Activated CD4-positive, alpha-beta T cell treated with anti-CD3 and anti-CD28 coated beads for 36 hours (primary cell): ENCODE results near the gene GPATCH11. TPM values are rescaled to one million over a fixed set of nuclear protein-coding genes. Genes with fewer than 3 reads are reported as not detected.

Experiments used
- ATAC-seq: fragments of 200-7000 bp; cut with Tn5 transposase; one replicate; pipeline ENCODE4 v1.10.0; 2021; ENCODE audit warnings: mild to moderate bottlenecking, moderate library complexity
- CTCF ChIA-PET: fragments of 350-600 bp; sonication (Branson Sonifier 250); formaldehyde crosslinking; loops from one replicate; lab custom pipeline; 2021; ENCODE audit warnings: antibody characterized with exemption; lab: Charles Lee
- POLR2A ChIA-PET: fragments of 350-600 bp; sonication (Branson Sonifier 250); formaldehyde crosslinking; loops from one replicate; lab custom pipeline; 2021; ENCODE audit warnings: antibody characterized with exemption, inconsistent platforms; lab: Charles Lee
- DNase-seq: peaks from one replicate; pipeline ENCODE4 v3.0.0-alpha.2; 2020
- H3K27ac Mint-ChIP-seq: one replicate; pipeline ENCODE4 v1.8.0; 2021; ENCODE audit warnings: mixed read lengths
- H3K27me3 Mint-ChIP-seq: one replicate; pipeline ENCODE4 v1.8.0; 2021; ENCODE audit warnings: mixed read lengths
- H3K36me3 Mint-ChIP-seq: one replicate; pipeline ENCODE4 v1.8.0; 2021; ENCODE audit warnings: low read depth, mixed read lengths
- H3K4me1 Mint-ChIP-seq: one replicate; pipeline ENCODE4 v1.8.0; 2021; ENCODE audit warnings: mixed read lengths
- H3K4me3 Mint-ChIP-seq: one replicate; pipeline ENCODE4 v1.8.0; 2021; ENCODE audit warnings: mild to moderate bottlenecking, moderate library complexity, mixed read lengths
- H3K9me3 Mint-ChIP-seq: one replicate; pipeline ENCODE4 v1.8.0; 2021; ENCODE audit warnings: low read depth, mixed read lengths
- intact Hi-C, 2 experiments: fragments of 100-400 bp; cut with DNase I in 1 of 2; cut with micrococcal nuclease in 1 of 2; formaldehyde crosslinking; loops; one replicate each; pipeline versions ENCODE4 v1.14.2 to v1.15.1; 2022 to 2024; cut with DNase I, micrococcal nuclease
- total RNA-seq, 2 experiments: library from RNA; stranded (reverse); gene quantifications; one replicate each; pipeline ENCODE4 v1.2.3, GENCODE V29; 2021

The GPATCH11 gene
- total RNA-seq, 2 experiments from 2014 or later: 9.6 to 10.0 TPM

GRCh38 chr2:37105150-37105549, 20.8 kb downstream of the GPATCH11 start:
- intact Hi-C loops: no loop called here
- Mint-ChIP-seq H3K36me3 (peaks cover 31% of the 10 kb centered on the region), H3K4me3 (no peak overlapping the region), H3K4me1 (no peaks in the 10 kb centered on the region), H3K27ac (no peak overlapping the region), H3K9me3 (no peaks in the 10 kb centered on the region), H3K27me3 (no peaks in the 10 kb centered on the region)
- no peak for ATAC-seq
- POLR2A ChIA-PET: no interaction called here
- CTCF ChIA-PET: interaction anchor here (0.5 kb wide), 1 partner anchor 551 kb away, joined by 3 read pairs; no protein-coding TSS in a partner anchor
- DNase-seq: no peak

- Mint-ChIP-seq H3K9me3 (no peaks in the 10 kb centered on the region), H3K36me3 (peaks cover 32% of the 10 kb centered on the region), H3K27ac (no peak overlapping the region), H3K4me3 (no peak overlapping the region), H3K27me3 (no peaks in the 10 kb centered on the region), H3K4me1 (no peaks in the 10 kb centered on the region)
- ATAC-seq (no peak), DNase-seq (no peak)
- POLR2A ChIA-PET: interaction anchor here (0.6 kb wide), 1 partner anchor 1473 kb away, joined by 3 read pairs; no protein-coding TSS in a partner anchor
- intact Hi-C loops: no loop called here
- CTCF ChIA-PET: no interaction called here
Measured at GRCh38 chr2:37109523-37109922, 25.2 kb downstream of the GPATCH11 start.

DNA sequence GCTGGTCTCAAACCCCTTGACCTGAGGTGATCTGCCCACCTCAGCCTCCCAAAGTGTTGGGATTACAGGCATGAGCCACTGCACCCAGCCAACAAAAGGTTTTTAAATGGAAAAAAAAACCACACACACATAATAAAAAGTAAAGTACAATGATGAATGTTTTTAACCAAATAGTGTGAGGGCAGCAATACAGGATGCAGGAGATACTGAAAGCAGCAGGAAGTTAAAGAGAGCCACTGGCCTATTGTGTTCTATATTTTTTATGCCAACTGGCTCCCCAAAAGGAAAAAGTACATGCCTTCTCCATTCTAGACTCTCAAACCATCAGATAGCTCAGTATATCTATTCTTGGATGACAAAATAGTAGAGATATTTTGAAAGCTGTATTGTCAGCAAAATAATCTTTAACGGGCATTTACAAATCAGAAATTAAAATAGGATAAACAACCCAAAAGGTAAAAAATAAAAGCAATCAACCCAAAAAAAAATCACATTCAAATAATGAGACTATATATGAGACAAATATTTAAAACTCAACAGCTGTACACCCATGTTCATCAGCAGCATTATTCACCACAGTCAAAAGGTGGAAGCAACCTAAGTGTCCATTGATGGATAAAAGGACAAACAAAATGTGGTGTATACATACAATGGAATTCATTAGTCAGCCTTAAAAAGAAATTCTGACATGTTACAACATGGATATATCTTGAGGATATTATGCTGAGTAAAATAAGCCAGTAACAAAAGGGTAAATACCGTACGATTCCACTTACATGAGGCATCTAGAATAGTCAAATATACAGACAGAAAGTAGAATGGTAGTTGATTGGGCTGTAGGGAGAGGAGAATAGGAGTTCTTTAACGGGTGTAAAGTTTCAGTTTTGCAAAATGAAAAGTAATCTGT, 26.2 kb downstream of the GPATCH11 start:
- POLR2A ChIA-PET: interaction anchor here (0.6 kb wide), 1 partner anchor 1472 kb away, joined by 3 read pairs; no protein-coding TSS in a partner anchor
- DNase-seq: no peak
- H3K27me3 Mint-ChIP-seq: no peaks in the 10 kb centered on the region
- no peaks in the 10 kb centered on the region for H3K4me1 Mint-ChIP-seq
- H3K4me3 Mint-ChIP-seq: no peak overlapping the region
- no peaks in the 10 kb centered on the region for H3K9me3 Mint-ChIP-seq
- no peak for ATAC-seq
- H3K27ac Mint-ChIP-seq: no peak overlapping the region
- peaks cover 30% of the 10 kb centered on the region for H3K36me3 Mint-ChIP-seq
- CTCF ChIA-PET: interaction anchor here (1.1 kb wide), 1 partner anchor 19 kb away, joined by 3 read pairs; no protein-coding TSS in a partner anchor
- intact Hi-C loops: no loop called here

DNA sequence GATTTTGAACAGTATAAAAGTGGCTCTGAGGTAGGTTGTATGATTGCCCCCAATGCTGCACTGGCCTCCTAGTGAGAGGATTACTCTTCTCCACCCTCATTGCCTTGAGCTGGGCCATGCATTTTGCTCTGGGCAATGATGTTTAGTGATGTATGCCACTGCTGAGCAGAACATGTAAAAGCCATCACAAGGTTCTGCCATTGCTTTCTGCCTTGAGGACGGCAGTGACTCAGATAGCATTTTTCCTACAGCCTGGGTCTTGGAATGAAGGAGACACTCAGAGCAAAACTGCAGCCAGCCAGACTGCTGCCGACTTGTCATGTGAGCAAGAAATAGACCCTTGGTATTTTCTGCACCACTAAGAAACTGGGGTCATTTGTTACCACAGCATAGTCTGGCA, 27.6 kb downstream of the GPATCH11 start:
- Mint-ChIP-seq H3K36me3 (peaks cover 31% of the 10 kb centered on the region), H3K27ac (no peak overlapping the region)

GRCh38 chr2:37117566-37117965, 33.2 kb downstream of the GPATCH11 start:
- Mint-ChIP-seq H3K4me3 (no peak overlapping the region), H3K9me3 (no peaks in the 10 kb centered on the region), H3K27me3 (no peaks in the 10 kb centered on the region), H3K36me3 (peaks cover 22% of the 10 kb centered on the region), H3K27ac (no peak overlapping the region), H3K4me1 (no peaks in the 10 kb centered on the region)
- ATAC-seq (no peak), DNase-seq (no peak)
- intact Hi-C loops: no loop called here
- ChIA-PET CTCF (no interaction called here), POLR2A (no interaction called here)

More for the DNA sequence above, 27.6 kb downstream of the GPATCH11 start:
- ChIA-PET CTCF (interaction anchor here (0.5 kb wide), 1 partner anchor 1109 kb away, joined by 3 read pairs; no protein-coding TSS in a partner anchor), POLR2A (interaction anchor here (0.7 kb wide), 1 partner anchor 147 kb away, joined by 5 read pairs; no protein-coding TSS in a partner anchor)
- Mint-ChIP-seq H3K27me3 (no peaks in the 10 kb centered on the region), H3K4me1 (no peaks in the 10 kb centered on the region), H3K9me3 (no peaks in the 10 kb centered on the region), H3K4me3 (no peak overlapping the region)
- ATAC-seq (no peak), DNase-seq (no peak)
- intact Hi-C loops: no loop called here

GRCh38 chr2:37119157-37119556, 34.8 kb downstream of the GPATCH11 start:
- ChIA-PET CTCF (interaction anchor here (0.6 kb wide), 1 partner anchor 80 kb away, joined by 3 read pairs; no protein-coding TSS in a partner anchor), POLR2A (no interaction called here)
- Mint-ChIP-seq H3K4me3 (no peak overlapping the region), H3K9me3 (no peaks in the 10 kb centered on the region), H3K27ac (peak overlapping the region; percentile 11), H3K36me3 (peaks cover 23% of the 10 kb centered on the region), H3K27me3 (no peaks in the 10 kb centered on the region), H3K4me1 (no peaks in the 10 kb centered on the region)
- intact Hi-C loops: no loop called here
- DNase-seq (no peak), ATAC-seq (no peak)

- peaks cover 44% of the 10 kb centered on the region for H3K36me3 Mint-ChIP-seq
- ChIA-PET CTCF (no interaction called here), POLR2A (no interaction called here)
- H3K27ac Mint-ChIP-seq: no peak overlapping the region
- intact Hi-C loops: no loop called here
- ATAC-seq: no peak
- no peak for DNase-seq
- H3K9me3 Mint-ChIP-seq: no peaks in the 10 kb centered on the region
- H3K4me3 Mint-ChIP-seq: no peak overlapping the region
- H3K4me1 Mint-ChIP-seq: no peaks in the 10 kb centered on the region
- H3K27me3 Mint-ChIP-seq: no peaks in the 10 kb centered on the region
Measured at GRCh38 chr2:37125416-37125815, 41.1 kb downstream of the GPATCH11 start.

GRCh38 chr2:37132914-37133313, 48.6 kb downstream of the GPATCH11 start:
- peaks cover 44% of the 10 kb centered on the region for H3K36me3 Mint-ChIP-seq
- H3K27me3 Mint-ChIP-seq: no peaks in the 10 kb centered on the region
- H3K9me3 Mint-ChIP-seq: no peaks in the 10 kb centered on the region
- ATAC-seq (no peak), DNase-seq (no peak)
- intact Hi-C loops: no loop called here
- no peaks in the 10 kb centered on the region for H3K4me1 Mint-ChIP-seq
- H3K4me3 Mint-ChIP-seq: no peak overlapping the region
- ChIA-PET POLR2A (no interaction called here), CTCF (interaction anchor here (1.0 kb wide), 1 partner anchor 32 kb away, joined by 5 read pairs; no protein-coding TSS in a partner anchor)
- H3K27ac Mint-ChIP-seq: no peak overlapping the region

DNA sequence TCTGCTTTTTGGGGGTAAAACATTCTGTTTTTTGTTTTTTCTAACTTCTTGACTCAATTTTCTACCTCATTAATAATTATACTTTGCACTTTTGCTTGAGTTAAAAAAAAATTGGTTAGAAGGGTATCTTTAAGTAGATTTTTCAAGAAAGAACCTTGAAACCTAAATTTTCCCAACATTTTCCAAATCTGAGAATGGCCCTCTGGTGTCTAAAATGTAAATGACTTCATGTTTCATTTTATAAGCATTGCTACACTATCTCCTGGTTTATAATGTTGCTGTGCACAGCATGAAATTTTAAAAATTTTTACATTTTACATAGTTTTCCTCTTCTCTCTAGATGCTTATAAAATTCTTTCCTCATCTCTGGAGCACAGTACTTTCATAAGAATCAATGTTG, 58.2 kb downstream of the GPATCH11 start:
- Mint-ChIP-seq H3K4me3 (no peak overlapping the region), H3K36me3 (peaks cover 36% of the 10 kb centered on the region), H3K27me3 (no peaks in the 10 kb centered on the region), H3K27ac (no peak overlapping the region), H3K9me3 (no peaks in the 10 kb centered on the region), H3K4me1 (peaks cover 4% of the 10 kb centered on the region)
- intact Hi-C loops: no loop called here
- ATAC-seq (no peak), DNase-seq (no peak)
- ChIA-PET POLR2A (no interaction called here), CTCF (no interaction called here)

DNA sequence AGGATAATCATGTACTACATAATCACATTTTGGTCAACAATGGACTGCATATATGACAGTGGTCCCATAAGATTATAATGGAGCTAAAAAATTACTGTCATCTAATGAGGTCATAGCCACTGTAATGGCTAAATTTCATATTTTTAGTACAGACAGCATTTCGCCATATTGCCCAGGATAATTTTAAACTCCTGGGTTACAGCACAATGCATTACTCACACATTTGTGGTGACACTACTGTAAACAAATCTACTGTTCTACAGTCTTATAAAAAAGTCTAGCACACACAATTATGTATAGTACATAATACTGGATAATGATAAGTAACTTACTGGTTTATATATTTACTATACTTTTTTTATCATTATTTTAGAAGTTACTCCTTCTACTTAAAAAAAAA, 59.7 kb downstream of the GPATCH11 start:
- intact Hi-C loops: no loop called here
- no peak for ATAC-seq

GRCh38 chr2:37146062-37146461, 61.7 kb downstream of the GPATCH11 start:
- POLR2A ChIA-PET: no interaction called here
- no peak for ATAC-seq
- no peak for DNase-seq
- Mint-ChIP-seq H3K9me3 (no peaks in the 10 kb centered on the region), H3K36me3 (peaks cover 31% of the 10 kb centered on the region), H3K4me1 (peaks cover 14% of the 10 kb centered on the region), H3K27ac (no peak overlapping the region), H3K4me3 (no peak overlapping the region), H3K27me3 (no peaks in the 10 kb centered on the region)
- intact Hi-C loops: no loop called here
- CTCF ChIA-PET: no interaction called here

More for the DNA sequence above, 59.7 kb downstream of the GPATCH11 start:
- POLR2A ChIA-PET: no interaction called here
- CTCF ChIA-PET: no interaction called here
- Mint-ChIP-seq H3K36me3 (peaks cover 43% of the 10 kb centered on the region), H3K27me3 (no peaks in the 10 kb centered on the region), H3K9me3 (no peaks in the 10 kb centered on the region), H3K27ac (no peak overlapping the region), H3K4me1 (peaks cover 4% of the 10 kb centered on the region), H3K4me3 (no peak overlapping the region)
- no peak for DNase-seq

DNA sequence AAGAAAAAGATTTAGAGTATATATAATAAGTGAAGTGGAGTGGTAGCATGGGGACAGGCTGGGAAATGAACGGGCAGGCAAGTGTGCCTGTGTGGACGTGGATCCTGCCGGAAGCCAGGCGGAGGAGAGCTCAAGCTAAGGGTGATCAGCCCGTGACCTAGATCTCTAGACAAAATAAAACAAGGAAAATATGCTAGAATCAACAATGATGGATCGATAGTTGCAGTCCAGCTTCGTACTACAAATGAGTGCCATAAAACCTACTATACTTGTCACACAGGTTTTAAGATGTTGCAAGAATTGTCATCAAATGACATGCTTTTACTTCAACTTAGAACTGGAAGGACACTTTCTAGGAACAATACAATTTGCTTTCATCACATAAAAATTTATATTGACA, 64.0 kb downstream of the GPATCH11 start:
- Mint-ChIP-seq H3K4me3 (no peak overlapping the region), H3K9me3 (no peaks in the 10 kb centered on the region), H3K36me3 (peaks cover 34% of the 10 kb centered on the region), H3K27ac (no peak overlapping the region), H3K4me1 (peaks cover 25% of the 10 kb centered on the region), H3K27me3 (no peaks in the 10 kb centered on the region)
- ChIA-PET CTCF (no interaction called here), POLR2A (no interaction called here)
- no peak for DNase-seq
- no peak for ATAC-seq
- intact Hi-C loops: no loop called here
